HEK293 (cell line): ENCODE results near the gene DTWD2.

Experiments
- CTCF ChIA-PET: fragments of 350-600 bp; formaldehyde crosslinking; extraction: SDS; loops from one replicate; lab custom pipeline; 2021; ENCODE audit warnings: antibody characterized with exemption; lab: Yijun Ruan, JAX
- POLR2A ChIA-PET: fragments of 300-600 bp; formaldehyde crosslinking; extraction: SDS; loops from one replicate; lab custom pipeline; 2020; ENCODE audit warnings: antibody characterized with exemption, inconsistent platforms; lab: Yijun Ruan, JAX
- H3K27ac ChIP-seq: fragments of 200-500 bp; sonication (Bioruptor generic); 2 replicates; pipeline ENCODE4 v1.5.1; 2014; ENCODE audit warnings: low read depth, low read length, control low read depth, inconsistent platforms; ENCODE audit errors: extremely low read depth
- H3K36me3 ChIP-seq, 2 experiments: fragments of 200-500 bp in 1 of 2; sonication (Bioruptor generic) in 1 of 2; 1 replicate in 1 of 2; 2 replicates in 1 of 2; pipeline ENCODE4 v1.5.1; 2014 to 2017; ENCODE audit warnings: inconsistent platforms in 2 of 2, low read length in 2 of 2; ENCODE audit not compliant: control insufficient read depth in 2 of 2, insufficient read depth in 1 of 2
- H3K4me1 ChIP-seq: fragments of 200-500 bp; sonication (Bioruptor generic); 2 replicates; pipeline ENCODE4 v1.5.1; 2014; ENCODE audit warnings: mild to moderate bottlenecking, low read length, inconsistent platforms; ENCODE audit not compliant: control insufficient read depth, insufficient read depth
- H3K4me3 ChIP-seq: 2 replicates; pipeline ENCODE4 v1.5.1; 2011; ENCODE audit warnings: low read depth, mild to moderate bottlenecking, control low read depth, low read length, moderate library complexity
- H3K9me3 ChIP-seq: fragments of 200-500 bp; sonication (Bioruptor generic); 2 replicates; pipeline ENCODE4 v1.5.1; 2014; ENCODE audit warnings: low read depth, low read length, inconsistent platforms; ENCODE audit not compliant: control insufficient read depth, insufficient read depth
- CTCF ChIP-seq: fragments of 450-650 bp; formaldehyde crosslinking; IDR thresholded peaks from 2 replicates; pipeline ENCODE4 v1.5.1; 2016; ENCODE audit warnings: missing biosample characterization, missing genetic modification characterization
- PRDM1 ChIP-seq: fragments of 450-650 bp; formaldehyde crosslinking; IDR thresholded peaks from 2 replicates; pipeline ENCODE4; 2016; ENCODE audit warnings: missing biosample characterization, missing genetic modification characterization
- PRDM4 ChIP-seq: fragments of 450-650 bp; formaldehyde crosslinking; IDR thresholded peaks from 2 replicates; pipeline ENCODE4 v1.5.1; 2017; ENCODE audit warnings: missing biosample characterization, missing genetic modification characterization
- SCRT1 ChIP-seq: fragments of 450-650 bp; formaldehyde crosslinking; IDR thresholded peaks from 2 replicates; pipeline ENCODE4 v1.5.1; 2016; ENCODE audit warnings: missing biosample characterization, missing genetic modification characterization, borderline replicate concordance
- SCRT2 ChIP-seq: fragments of 450-650 bp; formaldehyde crosslinking; IDR thresholded peaks from 2 replicates; pipeline ENCODE4 v1.5.1; 2016; ENCODE audit warnings: missing biosample characterization, missing genetic modification characterization
- ZBTB26 ChIP-seq: fragments of 450-650 bp; formaldehyde crosslinking; optimal IDR thresholded peaks from 2 replicates; pipeline ENCODE3; 2016; ENCODE audit warnings: missing biosample characterization, mild to moderate bottlenecking, missing genetic modification characterization
- ZNF18 ChIP-seq: fragments of 450-650 bp; formaldehyde crosslinking; IDR thresholded peaks from 2 replicates; pipeline ENCODE4 v1.5.1; 2016; ENCODE audit warnings: missing biosample characterization, missing genetic modification characterization
- ZNF654 ChIP-seq: fragments of 450-650 bp; formaldehyde crosslinking; IDR thresholded peaks from 2 replicates; pipeline ENCODE4 v1.5.1; 2016; ENCODE audit warnings: low read depth, missing biosample characterization, missing genetic modification characterization
- ZNF701 ChIP-seq: fragments of 450-650 bp; formaldehyde crosslinking; IDR thresholded peaks from 2 replicates; pipeline ENCODE4 v1.5.1; 2016; ENCODE audit warnings: missing biosample characterization, missing genetic modification characterization
- ZSCAN30 ChIP-seq: fragments of 450-650 bp; IDR thresholded peaks from 2 replicates; pipeline ENCODE4 v1.5.1; 2018; ENCODE audit warnings: missing biosample characterization, mild to moderate bottlenecking, missing genetic modification characterization, moderate library complexity

DTWD2 gene

GRCh38 chr5:119022773-119023172 lies 34.4 kb upstream of the DTWD2 start:
- no peaks in the 10 kb centered on the region for H3K36me3 ChIP-seq
- H3K4me1 ChIP-seq: no peaks in the 10 kb centered on the region
- H3K9me3 ChIP-seq: no peaks in the 10 kb centered on the region
- no peak overlapping the region for H3K27ac ChIP-seq
- H3K4me3 ChIP-seq: no peak overlapping the region
- CTCF ChIA-PET: interaction anchor here (0.6 to 5.4 kb wide), 5 partner anchors 145 to 389 kb away, joined by 3 to 46 read pairs (median 5); no protein-coding TSS in a partner anchor
- TF ChIP-seq ZSCAN30 (tag by site-specific recombination) (no peak), ZNF18 (tag by site-specific recombination) (no peak)
- POLR2A ChIA-PET: interaction anchor here (0.6 kb wide), 2 partner anchors 19 to 408 kb away, joined by 3 to 4 read pairs; no protein-coding TSS in a partner anchor

DNA sequence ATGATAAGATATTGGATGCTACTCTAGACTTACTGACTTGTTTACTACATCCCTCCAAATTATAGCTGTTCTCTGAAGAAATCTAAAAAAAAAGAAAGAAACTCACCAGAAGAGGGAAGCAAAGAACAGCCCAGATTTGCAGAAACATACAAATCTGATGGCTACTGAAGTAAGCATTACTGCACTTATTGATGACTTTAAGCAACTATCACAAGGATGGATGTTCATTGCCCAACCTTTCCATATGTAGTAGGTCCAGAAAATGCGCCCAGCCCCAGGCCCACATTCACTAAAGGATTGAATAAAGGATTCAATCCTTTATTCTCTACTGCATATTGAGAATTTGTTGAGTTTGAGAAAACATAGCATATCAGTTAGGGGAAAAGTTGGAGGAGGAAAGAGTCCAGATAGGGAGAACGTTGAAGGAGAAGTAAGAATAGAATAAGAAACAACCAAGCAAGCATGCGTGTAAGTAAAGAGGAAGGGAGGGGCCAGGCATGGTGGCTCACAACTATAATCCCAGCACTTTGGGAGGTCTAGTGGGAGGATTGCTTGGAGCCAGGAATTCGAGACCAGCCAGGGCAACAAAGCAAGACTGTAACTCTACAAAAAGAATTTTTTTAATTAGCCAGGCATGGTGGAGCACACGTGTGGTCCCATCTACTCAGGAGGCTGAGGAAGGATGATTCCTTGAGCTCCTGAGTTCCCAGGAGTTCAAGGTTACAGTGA lies 33.8 kb upstream of the DTWD2 start:
- TF ChIP-seq ZNF654 (tag by site-specific recombination) (peak; percentile 83), ZBTB26 (no peak), PRDM4 (tag by site-specific recombination) (peak; percentile 14; the same call in 1 of the 2 replicates), ZNF701 (tag by site-specific recombination) (no peak), CTCF (tag by site-specific recombination) (0 out of 2 replicates have a peak, but pooled peaks have one; percentile 38)
- Histone ChIP-seq H3K4me1 (no peaks in the 10 kb centered on the region), H3K27ac (no peak overlapping the region), H3K9me3 (no peaks in the 10 kb centered on the region), H3K36me3 (no peaks in the 10 kb centered on the region), H3K4me3 (no peak overlapping the region)
- ChIA-PET POLR2A (interaction anchor here (0.6 to 0.7 kb wide), 3 partner anchors 19 to 408 kb away, joined by 3 to 4 read pairs (median 3); no protein-coding TSS in a partner anchor), CTCF (interaction anchor here (0.6 to 5.4 kb wide), 11 partner anchors 8 to 415 kb away, joined by 3 to 46 read pairs (median 4); no protein-coding TSS in a partner anchor)

GRCh38 chr5:119021149-119021732 lies 32.9 kb upstream of the DTWD2 start:
- Histone ChIP-seq H3K27ac (no peak overlapping the region), H3K4me3 (no peak overlapping the region), H3K4me1 (no peaks in the 10 kb centered on the region), H3K36me3 (no peaks in the 10 kb centered on the region), H3K9me3 (no peaks in the 10 kb centered on the region)
- ChIA-PET POLR2A (interaction anchor here (0.7 kb wide), 1 partner anchor 49 kb away, joined by 3 read pairs; no protein-coding TSS in a partner anchor), CTCF (interaction anchor here (0.6 to 5.4 kb wide), 7 partner anchors 9 to 390 kb away, joined by 3 to 46 read pairs (median 4); no protein-coding TSS in a partner anchor)
- TF ChIP-seq PRDM1: no peak
- peak; percentile 96 for TF ChIP-seq SCRT2
- peak; percentile 85 for TF ChIP-seq SCRT1 (tag by site-specific recombination)
